ENCODE measurements around the gene DIP2C.
A peak's percentile ranks its signal among the peaks of the same experiment; 100 is the strongest.

Gene DIP2C

GRCh38 chr10:689452-690371 lies at the start of gene DIP2C:
TSS of gene DIP2C (minus strand) at chr10:689668. CDS start at chr10:689578, 90 bp downstream.
- H3K4me3 ChIP-seq: peak within 1 kb of the TSS; percentile 67 to 93
- DNase-seq: peak; percentile 56 to 85
- peak within 1 kb of the TSS; percentile 94 to 95 for H3K27ac ChIP-seq
- H3K4me1 ChIP-seq: peaks cover 0 to 47% (median 19%) of the 10 kb centered on the region in 4 donors
- no peaks in the 10 kb centered on the region for H3K36me3 ChIP-seq
- no peak for TF ChIP-seq CTCF (IDR thresholded peaks at IDR 0.05)
- H3K9me3 ChIP-seq: no peaks in the 10 kb centered on the region
- intact Hi-C loops (cut with DNase I; ENCODE audit: low total_unique reads): loop anchor here (5.0 to 10.0 kb wide), 3 partner anchors 95 to 177 kb away; no protein-coding TSS in a partner anchor
- no peaks in the 10 kb centered on the region for H3K27me3 ChIP-seq

- DNase-seq: no peak
- TF ChIP-seq CTCF (IDR thresholded peaks at IDR 0.05): no peak
- no peaks in the 10 kb centered on the region for H3K36me3 ChIP-seq
Observed at GRCh38 chr10:734481-734880, 45.0 kb upstream of the DIP2C start.

GRCh38 chr10:733086-733485 lies 43.6 kb upstream of the DIP2C start:
- TF ChIP-seq CTCF (IDR thresholded peaks at IDR 0.05): no peak
- no peak overlapping the region for H3K4me3 ChIP-seq

More at GRCh38 chr10:734481-734880, 45.0 kb upstream of the DIP2C start:
- Histone ChIP-seq H3K9me3 (peaks cover 0 to 5% (median 0%) of the 10 kb centered on the region in 3 donors), H3K4me1 (no peaks in the 10 kb centered on the region), H3K4me3 (no peak overlapping the region), H3K27me3 (peaks cover 0 to under 1% of the 10 kb centered on the region in 2 donors), H3K27ac (no peak overlapping the region)
- intact Hi-C loops (cut with DNase I; ENCODE audit: low total_unique reads): no loop called here

GRCh38 chr10:729213-729612 lies 39.7 kb upstream of the DIP2C start:
- H3K4me1 ChIP-seq: no peaks in the 10 kb centered on the region
- H3K36me3 ChIP-seq: no peaks in the 10 kb centered on the region
- no peak overlapping the region for H3K27ac ChIP-seq
- intact Hi-C loops (cut with DNase I; ENCODE audit: low total_unique reads): no loop called here
- H3K4me3 ChIP-seq: no peak overlapping the region
- H3K27me3 ChIP-seq: peaks cover 0 to 11% of the 10 kb centered on the region in 2 donors
- peaks cover 0 to 5% (median 0%) of the 10 kb centered on the region in 3 donors for H3K9me3 ChIP-seq
- DNase-seq: no peak
- no peak for TF ChIP-seq CTCF (IDR thresholded peaks at IDR 0.05)

More at GRCh38 chr10:733086-733485, 43.6 kb upstream of the DIP2C start:
- intact Hi-C loops (cut with DNase I; ENCODE audit: low total_unique reads): no loop called here
- Histone ChIP-seq H3K27me3 (no peaks in the 10 kb centered on the region), H3K36me3 (no peaks in the 10 kb centered on the region), H3K9me3 (peaks cover 0 to 5% (median 0%) of the 10 kb centered on the region in 3 donors), H3K4me1 (no peaks in the 10 kb centered on the region), H3K27ac (no peak overlapping the region)
- no peak for DNase-seq

- no peak overlapping the region for H3K27ac ChIP-seq
- H3K27me3 ChIP-seq: peaks cover 0 to 14% of the 10 kb centered on the region in 2 donors
- no peaks in the 10 kb centered on the region for H3K4me1 ChIP-seq
- no peak for TF ChIP-seq CTCF (IDR thresholded peaks at IDR 0.05)
- intact Hi-C loops (cut with DNase I; ENCODE audit: low total_unique reads): no loop called here
- DNase-seq: no peak
- peaks cover 0 to 5% (median 0%) of the 10 kb centered on the region in 3 donors for H3K9me3 ChIP-seq
- H3K36me3 ChIP-seq: no peaks in the 10 kb centered on the region
- H3K4me3 ChIP-seq: no peak overlapping the region
Observed at GRCh38 chr10:728603-729002, 39.1 kb upstream of the DIP2C start.
